Gastrocnemius medialis (tissue), 4 donors: ENCODE data around the gene GDPD5.

Experiments used
- CTCF ChIP-seq, 5 experiments: fragments of 450-650 bp in 3 of 5; fragments of 200-600 bp in 2 of 5; sonication (generic) in 2 of 5; IDR thresholded peaks in 4 of 5; conservative IDR thresholded peaks in 1 of 5; 1 replicate in 4 of 5; 2 replicates in 1 of 5; pipeline ENCODE4 v1.5.1; 2016 to 2019; ENCODE audit warnings: antibody characterized with exemption in 5 of 5, mild to moderate bottlenecking in 3 of 5, moderate library complexity in 3 of 5
- POLR2A ChIP-seq, 2 donors: fragments of 450-650 bp; IDR thresholded peaks; one replicate each; pipeline ENCODE4 v1.6.1; 2017; ENCODE audit warnings: antibody characterized with exemption in 2 of 2, mild to moderate bottlenecking in 2 of 2, moderate library complexity in 2 of 2

DNA sequence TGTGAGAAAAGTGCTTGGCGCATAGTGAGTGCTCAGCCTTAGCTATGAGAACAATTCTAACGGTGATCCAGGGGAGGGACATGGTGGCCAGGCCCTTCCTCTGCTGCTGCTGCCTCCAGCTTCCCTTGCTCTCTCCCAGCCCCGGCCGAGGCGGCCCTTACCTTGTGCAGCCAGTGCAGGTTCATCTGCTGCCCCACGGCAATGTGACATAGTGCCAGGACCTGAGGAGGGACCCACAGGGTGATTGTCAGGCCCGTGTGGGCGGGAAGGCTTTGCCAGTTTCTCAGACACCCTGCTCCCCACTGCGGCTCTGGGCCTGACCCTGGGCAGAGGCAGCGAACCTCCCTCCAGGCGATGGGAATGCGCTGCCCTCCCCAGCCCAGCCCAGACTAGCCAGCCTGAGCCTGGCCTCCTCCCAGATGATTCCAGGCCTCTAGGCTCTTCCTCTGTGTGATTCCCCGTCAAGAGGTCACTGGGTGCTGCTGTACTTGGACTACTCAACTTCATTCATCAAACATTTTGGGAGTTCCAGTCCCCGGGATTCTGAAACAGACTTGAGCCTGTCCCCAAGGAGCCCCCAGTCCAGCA lies 69.1 kb downstream of the GDPD5 start:
- TF ChIP-seq CTCF (IDR thresholded peaks at IDR 0.05 in 4 of 5, conservative IDR thresholded peaks at IDR 0.05 in 1 of 5) (no peak), POLR2A (IDR thresholded peaks at IDR 0.05) (no peak)
